ENCODE measurements around the gene TARS3.
A peak's percentile ranks its signal among the peaks of the same experiment; 100 is the strongest.
"Not testable (repeated sequence)": the region's sequence is repeated elsewhere in the genome, so short reads cannot be mapped to it uniquely, and the experiment has no call there.

The TARS3 gene

GRCh38 chr15:101652786-101653430 is 71.4 kb downstream of the TARS3 start:
- no peak for DNase-seq

- DNase-seq: peak; percentile 93
These were observed 72.0 kb downstream of the TARS3 start, which contains the start of gene TM2D3 for GRCh38 chr15:101652098-101652785. TSS of gene TM2D3 (minus strand) at chr15:101652381. CDS start at chr15:101652361, 20 bp downstream.

DNA sequence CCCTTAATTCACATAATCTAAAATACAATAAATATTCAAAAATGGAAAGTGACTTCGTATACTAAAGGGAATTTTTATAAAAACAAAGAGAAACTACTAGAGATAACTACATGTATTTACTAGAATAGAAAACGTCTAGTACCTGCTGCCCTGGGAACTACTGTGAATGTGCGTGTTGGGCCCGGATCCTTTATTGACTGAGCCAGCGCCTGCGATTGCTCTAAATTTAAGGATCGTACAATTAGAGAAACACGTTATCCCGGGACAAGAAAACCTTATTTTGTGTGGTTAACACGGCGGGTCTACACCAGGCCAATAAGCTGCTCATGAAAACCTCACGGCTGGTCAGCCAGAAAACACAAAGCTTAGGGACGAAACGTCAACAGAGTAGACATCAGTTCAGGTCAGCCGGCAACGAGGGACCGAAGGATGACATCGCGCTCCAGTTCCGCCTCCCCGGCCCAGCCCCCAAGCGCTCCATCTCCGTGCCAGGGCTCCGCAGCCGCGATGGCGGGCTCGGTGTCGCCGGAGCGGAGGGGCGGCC is 72.6 kb downstream of the TARS3 start:
- no peak for DNase-seq

- no peak for DNase-seq
These were observed 74.1 kb downstream of the TARS3 start for GRCh38 chr15:101650145-101650544.

GRCh38 chr15:101648356-101648755 is 75.9 kb downstream of the TARS3 start:
- DNase-seq: no peak

GRCh38 chr15:101647251-101647650 is 77.0 kb downstream of the TARS3 start:
- no peak for DNase-seq

DNA sequence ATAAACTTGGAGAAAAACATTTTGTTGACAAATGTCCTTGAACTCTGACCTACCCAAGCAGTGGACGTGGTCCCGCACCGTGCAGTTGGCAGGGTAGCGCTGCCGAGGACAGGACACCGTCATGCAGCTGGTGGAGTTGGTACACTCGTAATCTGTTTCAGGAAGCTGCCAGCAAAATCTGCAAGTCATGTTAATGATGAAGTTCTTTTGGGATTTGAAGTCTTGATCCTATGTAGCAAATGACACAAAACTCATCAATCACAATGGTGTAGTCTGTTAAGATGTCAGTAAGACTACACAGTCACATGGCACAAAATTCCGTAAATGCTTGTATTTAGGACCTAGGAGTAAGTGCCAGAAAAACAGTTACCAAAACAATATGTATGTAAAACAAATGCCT is 77.6 kb downstream of the TARS3 start:
- DNase-seq: no peak

- no peak for DNase-seq
These were observed 81.9 kb downstream of the TARS3 start for GRCh38 chr15:101642361-101642760.

DNA sequence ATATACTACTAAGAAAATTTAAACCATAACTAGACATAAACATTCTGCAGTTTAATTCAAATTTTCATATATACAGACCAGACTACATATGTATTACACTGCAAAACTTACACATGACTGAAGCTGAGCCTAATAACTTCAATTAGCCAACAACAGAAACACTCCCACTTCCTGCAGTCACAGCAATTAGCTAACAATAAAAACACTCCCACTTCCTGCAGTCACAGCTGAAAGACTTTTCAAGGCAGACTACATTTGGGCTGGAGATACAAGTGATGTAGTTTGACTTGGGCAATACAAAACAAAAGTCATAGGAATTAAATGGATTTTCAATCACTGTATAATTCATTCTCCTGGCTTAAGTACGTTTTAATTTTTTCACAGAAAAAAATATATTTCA is 82.4 kb downstream of the TARS3 start:
- no peak for DNase-seq

DNA sequence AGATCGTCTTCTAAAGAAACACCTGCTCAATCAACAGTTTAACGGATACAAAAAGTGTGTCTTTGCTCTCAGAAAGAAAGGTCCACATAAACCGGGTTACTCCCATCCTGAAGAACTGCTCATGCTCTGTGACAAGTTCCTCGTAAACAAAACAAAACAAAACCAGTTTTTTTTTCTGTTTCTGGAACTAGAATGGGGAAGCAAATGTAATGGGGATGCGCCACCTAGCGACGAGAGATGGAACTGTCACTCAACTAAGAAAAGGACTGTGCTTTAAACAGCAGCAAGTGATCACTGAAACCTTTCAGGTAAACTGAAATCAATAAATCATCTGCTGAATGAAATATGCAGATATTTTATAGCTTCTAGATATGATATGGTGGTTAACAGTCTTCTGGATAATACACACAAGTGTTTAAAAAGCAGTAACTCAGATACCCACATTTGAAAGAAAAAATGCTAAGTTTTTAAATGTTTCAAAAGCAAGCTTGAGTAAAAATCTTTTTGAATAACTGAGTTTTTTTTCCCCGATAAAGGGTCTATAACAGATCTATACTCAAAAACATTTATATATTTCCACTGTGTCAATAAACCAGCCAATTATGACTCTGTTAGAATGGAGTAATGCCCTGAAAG is 83.0 kb downstream of the TARS3 start:
- peak; percentile 78 for DNase-seq

DNA sequence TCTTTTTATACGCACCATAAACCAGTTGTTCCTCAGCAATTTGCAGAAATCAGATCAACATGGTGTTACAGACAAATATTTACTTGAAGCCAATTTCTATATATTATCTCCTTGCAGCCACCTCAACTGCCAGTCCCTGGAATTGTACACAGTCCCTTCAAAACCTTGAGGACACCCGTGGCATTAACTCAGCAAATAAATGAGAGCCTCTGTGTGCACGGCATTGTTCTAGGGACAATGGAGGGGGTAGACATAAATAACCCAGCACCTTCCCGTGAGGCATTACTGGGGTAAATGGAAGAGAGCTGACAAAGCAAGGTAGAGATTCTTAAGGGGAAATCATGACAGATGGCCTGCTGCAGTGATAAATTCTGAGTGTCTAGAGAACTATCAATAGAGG is 84.6 kb downstream of the TARS3 start:
- no peak for DNase-seq

GRCh38 chr15:101637919-101638318 is 86.4 kb downstream of the TARS3 start:
- no peak for DNase-seq

DNA sequence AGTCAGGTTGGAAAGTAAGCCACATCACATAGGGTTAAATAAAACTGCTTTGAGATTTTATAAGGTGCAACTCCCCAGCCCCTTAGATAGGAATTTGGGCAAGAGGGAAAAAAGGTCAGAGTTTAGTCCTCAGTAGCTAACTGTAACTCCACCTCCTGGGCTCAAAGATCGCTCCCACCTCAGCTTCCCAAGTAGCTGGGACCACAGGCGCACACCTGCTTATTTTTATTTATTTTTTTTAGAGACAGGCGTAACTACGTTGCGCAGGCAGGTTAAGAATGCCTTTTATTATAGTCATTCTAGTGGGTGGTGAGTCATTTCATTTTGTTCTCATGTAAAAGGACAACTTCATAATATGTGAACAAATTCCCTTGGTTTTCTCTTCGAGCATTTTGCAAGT is 86.8 kb downstream of the TARS3 start:
- no peak for DNase-seq

DNA sequence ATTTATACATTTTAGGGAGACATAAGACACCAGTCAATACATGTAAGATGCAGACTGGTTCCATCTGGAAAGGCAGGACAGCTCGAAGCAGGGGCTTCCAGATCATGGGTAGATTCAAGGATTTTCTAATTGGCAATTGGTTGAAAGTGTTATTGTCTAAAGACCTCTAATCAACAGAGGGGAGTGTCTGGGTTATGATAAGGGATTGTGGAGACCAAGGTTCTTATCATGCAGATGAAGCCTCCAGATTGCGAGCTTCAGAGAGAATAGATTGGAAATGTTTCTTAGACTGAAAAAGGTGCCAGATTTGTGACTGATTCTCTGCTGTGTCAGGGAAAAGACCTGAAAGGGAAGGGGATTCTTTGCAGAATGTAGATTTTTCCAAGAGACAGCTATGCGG is 87.2 kb downstream of the TARS3 start:
- DNase-seq: no peak

- DNase-seq: no peak
These were observed 88.1 kb downstream of the TARS3 start for GRCh38 chr15:101635944-101636727.

DNA sequence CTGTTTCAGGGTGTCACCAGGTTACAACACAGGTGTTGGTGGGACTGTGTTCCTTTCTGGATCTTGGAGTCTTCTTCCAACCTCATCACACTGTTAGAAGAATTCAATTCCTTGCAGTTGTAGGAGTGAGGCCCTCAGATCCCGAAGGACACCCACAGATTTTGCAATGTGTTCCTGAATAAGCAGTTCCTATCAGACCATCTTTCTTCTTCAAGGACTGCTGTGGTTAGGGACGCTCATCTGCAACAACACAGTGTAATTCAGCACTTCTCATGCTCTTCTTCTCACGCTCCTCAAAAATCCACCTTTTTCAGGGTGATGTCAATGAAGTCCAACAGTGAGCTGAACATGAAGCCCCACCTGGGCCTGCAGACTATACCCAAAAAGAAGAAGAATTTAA is 90.9 kb downstream of the TARS3 start:
- DNase-seq: no peak

DNA sequence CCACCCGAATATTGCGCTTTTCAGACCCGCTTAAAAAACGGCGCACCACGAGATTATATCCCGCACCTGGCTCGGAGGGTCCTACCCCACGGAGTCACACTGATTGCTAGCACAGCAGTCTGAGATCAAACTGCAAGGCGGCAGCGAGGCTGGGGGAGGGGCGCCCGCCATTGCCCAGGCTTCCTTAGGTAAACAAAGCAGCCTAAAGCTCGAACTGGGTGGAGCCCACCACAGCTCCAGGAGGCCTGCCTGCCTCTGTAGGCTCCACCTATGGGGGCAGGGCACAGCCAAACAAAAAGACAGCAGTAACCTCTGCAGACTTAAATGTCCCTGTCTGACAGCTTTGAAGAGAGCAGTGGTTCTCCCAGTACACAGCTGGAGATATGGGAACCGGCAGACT is 97.5 kb downstream of the TARS3 start:
- not testable (repeated sequence) for DNase-seq

DNA sequence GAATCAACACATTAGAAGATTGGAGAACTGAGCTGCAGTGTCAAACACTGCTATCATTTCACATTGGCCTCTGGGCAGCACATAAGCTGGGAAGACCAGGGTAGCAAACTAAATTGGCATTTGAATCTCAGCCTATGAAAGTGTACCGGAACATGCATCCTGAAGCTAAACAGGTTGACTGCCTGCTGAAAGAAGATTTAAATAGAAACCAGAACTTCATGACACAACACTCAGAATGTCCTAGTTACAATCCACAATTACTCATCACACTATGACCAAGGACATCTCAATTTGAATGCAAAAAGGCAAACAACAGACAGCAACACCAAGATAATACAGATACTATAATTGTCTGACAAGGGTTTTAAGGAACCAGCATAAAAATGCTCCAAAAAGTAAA is 98.3 kb downstream of the TARS3 start:
- no peak for DNase-seq

GRCh38 chr15:101625184-101625583 is 99.1 kb downstream of the TARS3 start:
- DNase-seq: no peak

DNA sequence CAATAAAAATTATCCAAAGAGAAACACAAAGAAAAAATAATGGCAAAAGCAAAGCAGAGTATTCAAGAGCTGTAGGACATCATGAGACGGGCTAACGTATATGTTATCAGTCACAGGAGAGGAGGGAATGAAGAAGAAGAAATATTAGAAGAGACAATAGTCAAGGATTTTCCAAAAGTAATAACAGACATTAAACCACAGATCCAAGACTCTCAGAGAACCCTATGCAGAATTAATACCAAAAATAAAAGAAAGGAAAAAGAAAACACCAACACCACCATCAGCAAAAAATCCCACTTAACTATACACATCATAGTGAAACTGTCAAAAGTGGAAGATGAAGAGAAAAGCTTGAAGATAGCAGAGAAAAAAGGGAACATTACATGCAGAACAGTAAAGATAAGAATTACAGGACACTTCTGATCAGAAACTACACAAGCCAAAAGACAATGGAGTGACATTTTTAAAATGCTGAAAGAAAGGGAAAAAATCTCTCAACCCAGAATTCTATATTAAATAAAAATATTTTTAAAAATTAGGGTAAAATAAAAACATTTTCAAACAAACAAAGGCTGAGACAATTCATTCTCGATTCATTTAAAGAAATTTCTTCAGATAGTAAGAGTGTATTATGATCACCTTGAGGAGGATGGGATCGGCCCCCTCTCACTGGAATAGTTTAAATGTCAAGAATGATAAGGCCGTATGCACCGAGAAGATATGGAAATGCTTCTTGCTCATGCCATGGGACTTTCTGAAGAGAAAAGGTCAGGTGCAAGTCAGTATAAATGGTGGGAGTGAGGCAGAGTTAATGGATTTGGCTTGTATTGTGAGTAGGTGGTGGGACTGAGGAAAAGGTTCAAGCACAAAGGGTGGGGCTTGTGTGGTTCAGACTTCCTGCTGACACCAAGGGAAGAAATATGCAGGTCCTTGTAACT is 100.6 kb downstream of the TARS3 start:
- DNase-seq: no peak

DNA sequence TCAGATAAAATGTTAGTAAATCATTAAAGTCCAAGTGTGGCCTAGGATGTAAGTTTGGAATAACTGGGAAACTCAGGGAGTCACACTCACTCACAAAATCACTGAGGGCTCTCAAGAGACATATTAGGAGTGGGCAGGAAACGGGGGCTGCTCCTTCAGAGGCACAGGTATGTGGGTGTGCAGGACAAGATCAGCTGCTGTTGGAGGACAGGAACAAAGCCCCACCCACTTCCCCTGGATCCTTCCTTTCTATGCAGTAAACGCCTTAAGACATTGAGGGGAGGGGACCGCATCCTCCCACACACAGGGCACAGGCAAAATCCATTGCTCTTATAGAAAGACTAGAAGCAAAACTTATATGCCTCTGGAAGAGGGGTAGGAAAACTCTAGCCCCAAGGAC is 102.3 kb downstream of the TARS3 start:
- no peak for DNase-seq

DNA sequence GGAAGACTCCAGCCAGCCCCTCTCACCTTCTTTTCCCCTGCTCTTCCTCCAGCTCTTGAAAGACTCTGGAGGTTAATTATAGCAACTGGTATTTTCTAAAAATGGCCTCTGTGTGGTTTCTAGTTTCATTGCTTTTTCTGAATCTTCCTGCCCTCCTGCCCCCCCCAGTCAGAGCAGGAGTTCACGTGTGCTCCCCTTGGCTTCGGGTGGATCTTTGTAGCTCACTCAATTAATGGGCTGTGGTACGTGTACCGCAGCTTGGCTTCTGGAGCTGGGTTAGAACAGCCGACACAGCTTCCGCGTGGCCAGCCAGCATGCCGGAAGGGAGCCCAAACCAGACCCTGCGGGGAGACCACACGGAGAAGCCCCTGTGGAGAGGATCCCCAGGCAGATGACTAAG is 103.6 kb downstream of the TARS3 start:
- DNase-seq: no peak

All from activated CD4-positive, alpha-beta T cell treated with anti-CD3 and anti-CD28 coated beads, Interleukin-2, amount 50 U/mL, for 1 hour (primary cell).